DMS79 treated with DMSO at 0.1 percent for 48 hours (cell line): ENCODE data around the gene CA12.
A peak's percentile ranks its signal among the peaks of the same experiment; 100 is the strongest.

Experiments used
- DNase-seq: peaks from one replicate; lab custom pipeline; 2025; lab: John Stamatoyannopoulos, UW

CA12 gene

DNA sequence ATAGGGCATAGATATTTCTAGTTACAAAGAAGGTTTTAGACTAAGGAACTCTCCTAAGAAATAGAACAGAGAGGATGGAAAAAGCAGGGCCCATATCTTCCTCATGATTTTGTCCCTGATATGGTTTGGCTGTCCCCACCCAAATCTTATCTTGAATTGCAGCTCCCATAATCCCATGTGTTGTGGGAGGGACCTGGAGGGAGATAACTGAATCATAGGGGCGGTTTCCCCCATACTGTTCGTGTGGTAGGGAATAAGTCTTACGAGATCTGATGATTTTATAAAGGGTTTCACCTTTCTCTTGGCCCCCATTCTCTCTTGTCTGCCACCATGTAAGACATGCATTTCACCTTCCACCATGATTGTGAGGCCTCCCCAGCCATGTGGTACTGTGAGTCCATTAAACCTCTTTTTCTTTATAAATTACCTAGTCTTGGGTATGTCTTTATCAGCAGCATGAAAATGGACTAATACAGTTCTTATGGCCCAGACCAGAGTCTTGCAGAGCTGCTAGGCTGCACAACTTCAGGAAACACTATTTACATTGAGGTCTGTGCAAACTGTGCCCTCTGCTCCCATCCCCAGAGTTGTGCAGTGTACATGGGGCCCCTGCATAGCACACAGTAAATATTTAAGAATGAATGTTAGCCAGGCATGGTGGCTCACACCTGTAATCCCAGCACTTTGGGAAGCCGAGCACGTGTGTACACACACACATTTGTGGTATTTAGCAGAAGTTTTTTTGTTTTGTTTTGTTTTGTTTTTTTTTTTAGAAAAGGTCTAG lies 20.3 kb upstream of the CA12 start:
- no peak for DNase-seq

DNA sequence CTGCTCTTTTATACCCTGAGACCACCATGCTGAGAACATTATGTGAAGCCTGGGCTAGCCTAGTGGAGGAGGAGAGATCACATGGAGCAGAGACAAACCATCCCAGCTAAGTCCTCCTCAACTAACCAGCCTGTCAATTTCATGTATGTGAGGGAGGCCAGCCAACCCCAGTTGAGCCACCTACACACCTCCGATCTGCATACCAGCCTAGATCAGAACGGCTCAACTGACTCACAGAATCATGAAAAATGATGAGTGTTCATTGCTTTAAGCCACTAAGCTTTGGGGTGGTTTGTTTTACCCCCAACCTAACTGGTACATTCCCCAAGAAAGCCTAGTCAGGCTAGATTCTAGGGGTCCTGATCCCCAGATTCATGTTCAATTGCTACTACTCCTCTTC lies 19.4 kb upstream of the CA12 start:
- no peak for DNase-seq

DNA sequence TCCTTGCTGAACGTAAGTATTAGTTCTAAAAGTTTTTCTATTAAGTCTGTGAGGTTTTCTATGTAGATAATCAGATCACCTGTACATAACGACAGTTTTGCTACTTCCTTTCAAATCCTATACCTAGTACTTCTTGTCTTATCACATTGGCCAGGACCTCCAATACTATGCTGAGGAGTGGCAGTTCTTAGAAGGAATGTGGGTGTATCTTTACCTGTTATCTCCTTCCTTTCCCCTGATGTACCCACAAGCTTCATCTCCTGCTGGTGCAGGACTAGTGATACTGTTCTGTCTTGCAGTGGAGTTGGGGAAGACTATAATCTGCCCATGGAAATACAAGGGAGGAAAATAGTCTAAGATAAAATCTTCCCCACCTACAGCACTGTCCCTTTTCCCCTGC lies 16.8 kb upstream of the CA12 start:
- no peak for DNase-seq

DNA sequence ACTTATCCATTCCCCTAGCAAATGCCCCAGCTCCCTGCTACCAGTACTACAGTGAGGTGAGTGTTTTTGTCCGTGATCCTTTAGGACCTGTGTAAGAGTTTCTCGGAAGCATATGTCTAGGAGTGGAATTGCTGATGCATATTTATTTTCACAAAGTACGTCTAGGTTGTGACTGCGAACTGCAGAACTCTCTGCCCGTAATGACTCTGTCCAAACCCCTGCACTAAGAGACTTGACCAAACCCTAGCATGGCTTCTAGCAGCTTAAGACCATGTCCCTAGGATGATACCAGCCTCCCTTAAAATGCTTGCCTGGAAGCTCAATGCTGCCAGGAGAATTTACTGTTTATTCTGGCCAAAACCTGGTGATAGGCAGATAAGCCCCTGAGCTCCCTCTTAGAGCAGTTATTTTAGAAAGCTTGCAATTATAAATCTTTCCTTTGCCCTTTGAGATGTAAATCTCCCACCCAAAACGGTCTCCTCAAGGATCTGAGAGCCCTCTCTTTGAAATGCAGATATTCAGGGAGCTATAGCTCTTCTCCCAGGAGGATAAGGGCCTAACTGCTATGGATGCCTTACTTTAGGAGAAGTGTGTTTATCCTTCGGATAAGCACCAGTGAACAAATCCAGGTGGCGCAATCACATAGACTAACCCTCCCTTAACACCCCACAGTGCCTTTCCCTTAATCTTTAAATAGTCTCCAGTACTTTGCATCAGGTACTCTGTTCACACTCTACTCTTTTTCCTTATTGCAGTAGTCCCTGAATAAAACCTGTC lies 14.7 kb upstream of the CA12 start:
- no peak for DNase-seq

DNA sequence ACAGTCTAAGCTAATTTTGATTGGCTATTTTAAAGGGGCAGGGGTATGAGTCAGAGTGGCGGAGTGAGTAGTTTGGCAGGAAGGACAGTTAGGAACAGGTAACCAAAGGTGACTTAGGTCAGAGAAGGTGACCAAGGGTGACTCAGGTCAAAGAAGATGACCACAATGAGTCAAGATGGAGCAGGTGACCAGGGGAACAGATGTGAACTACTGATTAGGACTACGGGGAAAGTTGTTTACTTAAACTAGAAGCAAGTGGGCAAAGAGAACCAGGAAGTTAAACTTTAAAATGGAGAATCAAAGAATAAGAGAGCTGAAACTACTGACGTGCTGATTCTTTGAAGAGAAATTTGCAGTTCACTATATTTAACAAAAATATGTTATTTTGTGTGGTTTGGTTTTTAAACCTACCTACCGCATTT lies 14.1 kb upstream of the CA12 start:
- no peak for DNase-seq

DNA sequence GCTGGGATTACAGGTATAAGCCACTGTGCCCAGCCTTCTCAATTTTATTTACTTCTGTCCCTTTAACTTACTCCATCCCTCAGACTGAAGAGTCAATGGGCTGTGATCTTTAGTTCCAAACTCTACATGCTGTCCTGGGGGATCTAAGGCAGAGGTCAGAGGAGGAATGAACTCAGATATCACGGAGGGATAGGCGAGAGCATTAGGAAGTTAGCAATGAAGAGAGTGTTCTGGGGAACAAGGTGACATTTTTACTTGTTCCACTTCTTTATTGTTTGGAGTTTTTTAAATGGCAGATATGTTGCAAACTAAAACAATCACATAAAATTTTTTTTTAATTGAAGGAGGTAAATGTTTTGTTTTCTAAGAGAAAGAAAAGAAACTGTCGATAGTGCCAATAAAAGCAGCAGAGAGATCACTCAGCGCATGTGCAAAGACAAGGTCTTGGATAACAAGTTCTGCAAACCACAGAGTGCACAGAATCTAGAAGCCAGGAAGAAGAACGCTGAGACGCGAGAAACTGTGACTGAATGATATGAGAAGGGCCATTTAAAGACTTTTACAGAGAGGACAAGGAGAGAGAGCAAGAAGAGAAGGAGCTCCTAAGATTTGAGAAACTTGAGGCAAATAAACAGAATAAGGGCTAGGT lies 10.8 kb upstream of the CA12 start:
- no peak for DNase-seq

- DNase-seq, result no peak
These were observed 10.2 kb upstream of the CA12 start for GRCh38 chr15:63391669-63392360.

DNA sequence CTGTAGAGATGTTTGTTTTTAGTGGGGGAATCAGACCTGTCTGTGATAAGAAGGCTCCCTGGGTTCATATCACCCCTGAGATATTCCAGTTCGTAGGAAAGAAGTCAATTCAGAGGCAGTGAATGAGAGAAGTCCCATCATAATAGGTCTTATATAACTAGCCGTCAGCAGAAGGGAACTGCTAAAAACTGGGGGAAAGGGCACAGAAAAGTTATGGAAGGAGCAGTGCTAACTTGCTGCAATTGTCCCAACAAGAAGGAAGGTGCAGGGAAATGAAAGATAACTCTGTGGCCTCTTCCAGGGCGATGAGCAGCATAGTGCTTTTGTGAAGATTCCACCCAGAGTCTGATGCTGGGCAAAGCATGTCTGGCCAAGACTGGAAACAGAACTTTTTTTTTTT lies 9.0 kb upstream of the CA12 start:
- no peak for DNase-seq

- peak; percentile 83 for DNase-seq
These were observed 8.4 kb upstream of the CA12 start for GRCh38 chr15:63389902-63390670.

GRCh38 chr15:63388511-63388910 lies 6.9 kb upstream of the CA12 start:
- DNase-seq, result peak; percentile 71

- peak; percentile 71 for DNase-seq
These were observed 6.3 kb upstream of the CA12 start for GRCh38 chr15:63387748-63388493.

DNA sequence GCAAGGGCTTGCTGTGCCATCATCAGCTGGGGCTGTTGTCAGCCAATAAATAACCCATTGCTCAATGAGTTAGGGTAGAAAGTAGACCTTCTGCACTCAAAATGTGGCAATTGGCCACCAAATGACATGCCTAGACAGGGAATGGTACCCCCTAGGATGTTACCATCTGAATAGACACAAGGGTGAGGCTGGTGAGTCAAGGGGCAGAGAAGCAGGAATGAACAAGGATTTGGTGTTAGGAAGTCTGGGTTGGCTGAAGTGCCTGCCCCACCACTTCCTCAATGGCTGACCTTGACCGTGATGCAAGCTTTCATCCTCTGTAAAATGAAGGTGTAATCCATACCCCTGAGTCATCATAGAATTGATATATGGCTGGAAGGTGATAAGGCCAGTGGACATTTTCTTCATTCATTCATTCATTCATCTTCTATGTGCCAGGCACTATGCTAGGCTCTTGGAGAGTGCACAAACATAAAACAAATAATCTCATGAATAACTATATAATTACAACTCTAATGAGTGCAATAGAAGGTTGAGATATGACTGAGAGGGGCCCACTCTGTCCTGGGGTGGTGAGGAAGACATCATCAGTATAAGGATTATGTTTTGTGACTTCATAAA lies 4.4 kb upstream of the CA12 start:
- DNase-seq, result no peak

DNA sequence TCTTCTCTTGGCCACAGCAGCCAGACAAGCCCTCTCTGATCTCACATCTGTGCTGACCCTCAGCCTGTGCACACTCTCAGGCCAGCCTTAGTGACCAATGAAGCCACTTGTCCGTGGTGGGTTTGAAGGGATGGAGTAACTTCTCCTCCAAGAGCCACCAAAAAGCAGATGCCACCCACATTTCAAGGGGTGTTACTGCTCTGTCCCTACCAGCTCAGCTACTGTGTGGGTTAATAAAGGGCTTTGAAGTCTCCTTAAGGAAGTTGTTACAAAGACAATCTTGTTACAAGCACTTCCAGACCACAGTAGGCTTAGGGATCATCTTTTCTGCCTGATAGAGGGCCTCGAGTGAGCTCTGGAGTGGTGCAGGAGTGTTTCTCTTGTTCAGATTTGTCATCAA lies 3.3 kb upstream of the CA12 start:
- no peak for DNase-seq

DNA sequence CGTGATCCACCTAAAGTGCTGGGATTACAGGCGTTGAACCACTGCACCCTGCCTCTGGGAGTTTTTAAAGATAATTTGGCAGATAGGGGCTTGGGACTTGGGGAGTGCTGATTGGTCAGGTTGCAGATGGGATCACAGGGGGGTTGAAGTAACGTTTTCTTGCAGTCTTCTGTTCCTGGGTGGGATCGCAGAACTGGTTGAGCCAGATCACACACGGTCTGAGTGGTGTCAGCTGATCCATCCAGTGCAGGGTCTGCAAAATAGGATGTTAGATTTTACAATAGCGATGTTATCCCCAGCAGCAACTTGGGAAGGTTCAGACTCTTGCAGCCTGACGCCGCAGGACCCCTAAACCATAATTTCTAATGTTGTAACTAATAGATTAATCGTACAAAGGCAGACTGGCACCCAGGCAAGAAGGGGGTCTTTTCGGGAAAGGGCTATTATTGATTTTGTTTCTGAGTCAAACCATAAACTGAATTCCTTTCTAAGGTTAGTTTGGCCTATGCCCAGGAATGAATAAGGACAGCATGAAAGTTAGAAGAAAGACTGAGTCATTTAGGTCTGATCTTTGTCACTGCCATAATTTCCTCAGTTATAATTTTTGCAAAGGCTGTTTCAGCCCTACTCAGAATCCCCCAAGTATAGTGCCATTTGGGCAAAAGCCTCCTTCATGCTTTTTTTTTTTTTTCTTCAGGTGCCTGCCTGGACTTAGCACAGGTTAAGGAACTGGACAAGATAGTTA lies 1.5 kb upstream of the CA12 start:
- no peak for DNase-seq

DNA sequence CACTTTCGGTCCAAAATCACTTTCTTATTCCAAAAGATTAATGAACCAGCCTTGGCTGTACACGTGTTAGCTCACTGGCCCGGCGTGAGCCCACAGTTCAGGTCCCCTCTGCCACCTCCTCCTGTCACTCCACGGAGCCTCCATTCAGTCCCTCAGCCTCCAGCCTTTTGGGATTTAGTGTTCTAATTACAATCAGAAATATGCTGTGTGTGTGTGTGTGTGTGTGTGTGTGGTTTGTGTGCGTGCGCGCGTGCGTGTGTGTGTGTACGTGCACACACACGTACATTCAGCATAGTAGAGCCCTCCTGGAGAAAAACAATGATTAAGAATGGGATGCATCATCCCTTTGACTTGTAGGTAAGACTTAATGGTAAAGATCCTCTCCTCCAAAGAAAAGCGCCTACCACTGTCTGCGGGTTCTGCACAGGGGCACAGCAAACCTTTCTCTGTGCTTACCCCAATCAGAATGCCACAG lies 801 bp downstream of the CA12 start:
- no peak for DNase-seq

- no peak for DNase-seq
These were observed 1.4 kb downstream of the CA12 start for GRCh38 chr15:63380151-63380807.

- no peak for DNase-seq
These were observed 2.0 kb downstream of the CA12 start for GRCh38 chr15:63379492-63380150.

- DNase-seq, result no peak
These were observed 2.7 kb downstream of the CA12 start for GRCh38 chr15:63378946-63379345.
